SK-N-SH (cell line): Measurements from ENCODE around the gene MCF2L2. TPM values are rescaled to one million over a fixed set of nuclear protein-coding genes. Genes with fewer than 3 reads are reported as not detected.

Experiments
- CTCF ChIA-PET: fragments of 300-600, 350-600 bp; formaldehyde crosslinking; extraction: SDS; loops from one replicate; lab custom pipeline; 2021; lab: Yijun Ruan, JAX
- POLR2A ChIA-PET: fragments of 350-600 bp; sonication (Branson Sonifier 250); formaldehyde crosslinking; extraction: SDS; loops from one replicate; lab custom pipeline; 2020; ENCODE audit warnings: antibody characterized with exemption, inconsistent platforms; lab: Yijun Ruan, JAX
- DNase-seq: peaks from one replicate; pipeline ENCODE4 v3.0.0; 2012
- H2AFZ ChIP-seq: fragments of 200-600 bp; sonication (generic); 2 replicates; pipeline ENCODE4 v1.8.1; 2016; ENCODE audit warnings: antibody characterized with exemption, mild to moderate bottlenecking, low read depth
- H3F3A ChIP-seq: fragments of 200-600 bp; sonication (generic); replicated peaks from 2 replicates; pipeline ENCODE3; 2016; ENCODE audit warnings: antibody characterized with exemption, mild to moderate bottlenecking; ENCODE audit not compliant: insufficient read depth
- H3K27ac ChIP-seq, 2 experiments: fragments of 200-500 bp in 1 of 2; fragments of 200-600 bp in 1 of 2; sonication (Bioruptor generic) in 1 of 2; sonication (generic), shearing (Covaris generic) in 1 of 2; 2 replicates each; pipeline versions ENCODE4 v1.5.1 to v1.6.1; 2014 to 2016; ENCODE audit warnings: low read depth in 2 of 2, inconsistent platforms in 1 of 2, low read length in 1 of 2, mild to moderate bottlenecking in 1 of 2, mixed read lengths in 1 of 2
- H3K27me3 ChIP-seq: fragments of 200-600 bp; sonication (generic), shearing (Covaris generic); 2 replicates; pipeline ENCODE4 v1.6.1; 2016; ENCODE audit warnings: mixed run types; ENCODE audit not compliant: insufficient read depth
- H3K36me3 ChIP-seq, 2 experiments: fragments of 200-500 bp in 1 of 2; fragments of 200-600 bp in 1 of 2; sonication (Bioruptor generic) in 1 of 2; sonication (generic) in 1 of 2; replicated peaks in 1 of 2; 2 replicates each; pipeline versions ENCODE3 to v1.5.1; 2014 to 2016; ENCODE audit warnings: low read length in 1 of 2, mild to moderate bottlenecking in 1 of 2; ENCODE audit not compliant: insufficient read depth in 2 of 2, control insufficient read depth in 1 of 2
- H3K4me1 ChIP-seq, 2 experiments: fragments of 200-500 bp in 1 of 2; fragments of 200-600 bp in 1 of 2; sonication (Bioruptor generic) in 1 of 2; sonication (generic), shearing (Covaris generic) in 1 of 2; 2 replicates each; pipeline versions ENCODE4 v1.5.1 to v1.6.1; 2014 to 2016; ENCODE audit warnings: low read depth in 1 of 2, low read length in 1 of 2, mixed run types in 1 of 2; ENCODE audit not compliant: insufficient read depth in 2 of 2, control insufficient read depth in 1 of 2
- H3K4me2 ChIP-seq: fragments of 200-600 bp; sonication (generic), shearing (Covaris generic); 2 replicates; pipeline ENCODE4 v1.6.1; 2017; ENCODE audit warnings: mixed run types
- H3K4me3 ChIP-seq, 2 experiments: fragments of 200-500 bp in 1 of 2; fragments of 200-600 bp in 1 of 2; sonication (Bioruptor generic) in 1 of 2; sonication (generic), shearing (Covaris generic) in 1 of 2; 2 replicates each; pipeline versions ENCODE4 v1.5.1 to v1.8.1; 2014 to 2016; ENCODE audit warnings: low read depth in 2 of 2, inconsistent platforms in 1 of 2, low read length in 1 of 2, mild to moderate bottlenecking in 1 of 2, mixed read lengths in 1 of 2, moderate library complexity in 1 of 2
- H3K79me2 ChIP-seq: fragments of 200-600 bp; sonication (generic); 2 replicates; pipeline ENCODE4 v1.8.1; 2017; ENCODE audit warnings: mild to moderate bottlenecking; ENCODE audit not compliant: insufficient read depth
- H3K9ac ChIP-seq: fragments of 200-600 bp; sonication (generic); 2 replicates; pipeline ENCODE4 v1.6.1; 2017; ENCODE audit warnings: mixed run types
- H3K9me2 ChIP-seq: fragments of 200-600 bp; sonication (generic); 2 replicates; pipeline ENCODE4 v1.6.1; 2017; ENCODE audit warnings: mixed run types
- H3K9me3 ChIP-seq: fragments of 200-600 bp; sonication (generic); 2 replicates; pipeline ENCODE4 v1.6.1; 2017; ENCODE audit warnings: mixed run types, mild to moderate bottlenecking, moderate library complexity
- H4K20me1 ChIP-seq: fragments of 200-600 bp; sonication (generic); 2 replicates; pipeline ENCODE4 v1.6.1; 2017; ENCODE audit warnings: mild to moderate bottlenecking, mixed run types; ENCODE audit not compliant: insufficient read depth
- EP300 ChIP-seq, 2 experiments: IDR thresholded peaks; 2 replicates each; pipeline versions ENCODE4 v1.4.0 to v1.6.1; 2012; ENCODE audit warnings: borderline replicate concordance in 1 of 2, low read depth in 1 of 2, low read length in 1 of 2
- FOSL2 ChIP-seq: IDR thresholded peaks from 2 replicates; pipeline ENCODE4 v1.4.0; 2012; ENCODE audit warnings: low read depth, mild to moderate bottlenecking, moderate library complexity, borderline replicate concordance
- GATA2 ChIP-seq: sonication (generic); formaldehyde crosslinking; IDR thresholded peaks from 2 replicates; pipeline ENCODE4 v1.5.0; 2020; ENCODE audit warnings: mild to moderate bottlenecking, missing genetic modification reagents
- MAX ChIP-seq: IDR thresholded peaks from 2 replicates; pipeline ENCODE4 v1.4.0; 2012; ENCODE audit warnings: low read depth
- NFIC ChIP-seq: IDR thresholded peaks from 2 replicates; pipeline ENCODE4 v1.4.0; 2012; ENCODE audit warnings: borderline replicate concordance
- RAD21 ChIP-seq: IDR thresholded peaks from 2 replicates; pipeline ENCODE4 v1.6.1; 2012; ENCODE audit warnings: mild to moderate bottlenecking, low read length
- RFX5 ChIP-seq: IDR thresholded peaks from 2 replicates; pipeline ENCODE4 v1.6.1; 2012; ENCODE audit warnings: mild to moderate bottlenecking, improper control_type of control experiment, low read length
- TAF1 ChIP-seq: IDR thresholded peaks from 2 replicates; pipeline ENCODE4 v1.6.1; 2012; ENCODE audit warnings: low read depth, mild to moderate bottlenecking, low read length, moderate library complexity, borderline replicate concordance
- TEAD4 ChIP-seq: IDR thresholded peaks from 2 replicates; pipeline ENCODE4 v1.4.0; 2012; ENCODE audit warnings: mild to moderate bottlenecking, borderline replicate concordance; ENCODE audit not compliant: insufficient read depth
- USF2 ChIP-seq: fragments of 150-350 bp; IDR thresholded peaks from 2 replicates; pipeline ENCODE4 v1.6.1; 2017; ENCODE audit warnings: antibody characterized with exemption, low read length, low read depth, borderline replicate concordance
- WGBS: methylation state at CpG from one replicate; pipeline ENCODE4 v1.1.6; 2017; ENCODE audit warnings: low lambda C conversion rate; 5-methylcytosine and 5-hydroxymethylcytosine counted together
- polyA plus RNA-seq, 3 experiments: library from polyadenylated mRNA; depleted of rRNA; stranded (reverse); fragments of >200 nt; gene quantifications; 2 replicates each; pipeline ENCODE4 v1.2.3, GENCODE V29; 2012
- TF ChIP-seq, protein P1 (sequence below): IDR thresholded peaks from 2 replicates; pipeline ENCODE4; 2012
- TF ChIP-seq, protein P2 (sequence below): IDR thresholded peaks from 2 replicates; pipeline ENCODE4 v1.6.1; 2012; ENCODE audit warnings: mild to moderate bottlenecking, low read depth, low read length, moderate library complexity
- TF ChIP-seq, protein P3 (sequence below): fragments of 200-600 bp; sonication (generic); IDR thresholded peaks from 2 replicates; pipeline ENCODE4 v1.6.1; 2017; ENCODE audit warnings: antibody characterized with exemption, mild to moderate bottlenecking, moderate library complexity

MCF2L2 gene
- polyA plus RNA-seq, 1 of the 3 experiments (the other 2 are of a cell fraction): 0.56 TPM

DNA sequence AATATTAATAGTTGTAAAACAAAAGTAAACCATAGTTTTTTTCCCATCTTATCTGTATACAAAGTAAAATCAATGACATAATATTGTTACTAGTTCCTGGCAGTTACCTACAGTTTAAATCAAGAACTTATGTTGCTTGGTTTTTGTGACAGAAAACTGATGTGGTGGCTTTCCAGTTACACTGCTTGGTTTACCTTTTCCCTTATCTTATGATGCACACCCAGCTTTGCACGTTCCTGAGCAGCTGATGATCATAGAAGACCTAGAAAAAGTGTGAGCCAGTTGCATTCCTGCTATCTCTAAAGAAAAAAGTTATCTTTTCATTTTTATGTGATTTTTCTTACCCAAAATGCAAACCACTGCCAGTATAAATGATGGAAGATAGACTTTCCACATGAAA, 229.5 kb downstream of the MCF2L2 start:
- H3K36me3 ChIP-seq: no peaks in the 10 kb centered on the region
- no peak for TF ChIP-seq NFIC
- no peak for TF ChIP-seq RAD21
- TF ChIP-seq TAF1: no peak
- TF ChIP-seq, protein P1, sequence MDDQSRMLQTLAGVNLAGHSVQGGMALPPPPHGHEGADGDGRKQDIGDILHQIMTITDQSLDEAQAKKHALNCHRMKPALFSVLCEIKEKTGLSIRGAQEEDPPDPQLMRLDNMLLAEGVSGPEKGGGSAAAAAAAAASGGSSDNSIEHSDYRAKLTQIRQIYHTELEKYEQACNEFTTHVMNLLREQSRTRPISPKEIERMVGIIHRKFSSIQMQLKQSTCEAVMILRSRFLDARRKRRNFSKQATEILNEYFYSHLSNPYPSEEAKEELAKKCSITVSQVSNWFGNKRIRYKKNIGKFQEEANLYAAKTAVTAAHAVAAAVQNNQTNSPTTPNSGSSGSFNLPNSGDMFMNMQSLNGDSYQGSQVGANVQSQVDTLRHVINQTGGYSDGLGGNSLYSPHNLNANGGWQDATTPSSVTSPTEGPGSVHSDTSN: no peak
- no peak for TF ChIP-seq USF2
- TF ChIP-seq, protein P2, sequence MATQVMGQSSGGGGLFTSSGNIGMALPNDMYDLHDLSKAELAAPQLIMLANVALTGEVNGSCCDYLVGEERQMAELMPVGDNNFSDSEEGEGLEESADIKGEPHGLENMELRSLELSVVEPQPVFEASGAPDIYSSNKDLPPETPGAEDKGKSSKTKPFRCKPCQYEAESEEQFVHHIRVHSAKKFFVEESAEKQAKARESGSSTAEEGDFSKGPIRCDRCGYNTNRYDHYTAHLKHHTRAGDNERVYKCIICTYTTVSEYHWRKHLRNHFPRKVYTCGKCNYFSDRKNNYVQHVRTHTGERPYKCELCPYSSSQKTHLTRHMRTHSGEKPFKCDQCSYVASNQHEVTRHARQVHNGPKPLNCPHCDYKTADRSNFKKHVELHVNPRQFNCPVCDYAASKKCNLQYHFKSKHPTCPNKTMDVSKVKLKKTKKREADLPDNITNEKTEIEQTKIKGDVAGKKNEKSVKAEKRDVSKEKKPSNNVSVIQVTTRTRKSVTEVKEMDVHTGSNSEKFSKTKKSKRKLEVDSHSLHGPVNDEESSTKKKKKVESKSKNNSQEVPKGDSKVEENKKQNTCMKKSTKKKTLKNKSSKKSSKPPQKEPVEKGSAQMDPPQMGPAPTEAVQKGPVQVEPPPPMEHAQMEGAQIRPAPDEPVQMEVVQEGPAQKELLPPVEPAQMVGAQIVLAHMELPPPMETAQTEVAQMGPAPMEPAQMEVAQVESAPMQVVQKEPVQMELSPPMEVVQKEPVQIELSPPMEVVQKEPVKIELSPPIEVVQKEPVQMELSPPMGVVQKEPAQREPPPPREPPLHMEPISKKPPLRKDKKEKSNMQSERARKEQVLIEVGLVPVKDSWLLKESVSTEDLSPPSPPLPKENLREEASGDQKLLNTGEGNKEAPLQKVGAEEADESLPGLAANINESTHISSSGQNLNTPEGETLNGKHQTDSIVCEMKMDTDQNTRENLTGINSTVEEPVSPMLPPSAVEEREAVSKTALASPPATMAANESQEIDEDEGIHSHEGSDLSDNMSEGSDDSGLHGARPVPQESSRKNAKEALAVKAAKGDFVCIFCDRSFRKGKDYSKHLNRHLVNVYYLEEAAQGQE: no peak
- TF ChIP-seq TEAD4: no peak
- TF ChIP-seq FOSL2: no peak
- TF ChIP-seq GATA2 (CRISPR knock-in tag): no peak
- TF ChIP-seq, all 33 proteins: peak for 0
- Histone ChIP-seq H4K20me1 (no peaks in the 10 kb centered on the region), H3K4me2 (no peak overlapping the region), H3K27me3 (no peaks in the 10 kb centered on the region), H3K79me2 (no peaks in the 10 kb centered on the region), H3K9me2 (no peaks in the 10 kb centered on the region), H3F3A (no peaks in the 10 kb centered on the region), H2AFZ (no peak overlapping the region), H3K4me3 (no peak overlapping the region), H3K9ac (no peak overlapping the region), H3K9me3 (peaks cover 4% of the 10 kb centered on the region; the same call in 1 of the 2 replicates), H3K27ac (no peak overlapping the region), H3K4me1 (no peaks in the 10 kb centered on the region)
- no peak for DNase-seq
- ChIA-PET CTCF (interaction anchor here (0.6 to 1.5 kb wide), 2 partner anchors 14 to 187 kb away, joined by 3 to 4 read pairs; no protein-coding TSS in a partner anchor), POLR2A (no interaction called here)
- WGBS: 17% methylated on average over 1 of the region's 1 CpG

- H3K79me2 ChIP-seq: no peaks in the 10 kb centered on the region
- H3K4me2 ChIP-seq: no peak overlapping the region
- no peak overlapping the region for H3K4me3 ChIP-seq
- peaks cover 4% of the 10 kb centered on the region; the same call in 1 of the 2 replicates for H3K9me3 ChIP-seq
- no peak overlapping the region for H2AFZ ChIP-seq
- no peaks in the 10 kb centered on the region for H4K20me1 ChIP-seq
- no peak for DNase-seq
- POLR2A ChIA-PET: no interaction called here
- CTCF ChIA-PET: no interaction called here
- H3K27ac ChIP-seq: no peak overlapping the region
- no peaks in the 10 kb centered on the region for H3K4me1 ChIP-seq
- H3K9ac ChIP-seq: no peak overlapping the region
- H3K36me3 ChIP-seq: no peaks in the 10 kb centered on the region
- H3K9me2 ChIP-seq: no peaks in the 10 kb centered on the region
- no peaks in the 10 kb centered on the region for H3F3A ChIP-seq
- TF ChIP-seq RFX5 (no peak), EP300 (IDR thresholded peaks at IDR 0.05; ENCODE audit: borderline replicate concordance in 1 of 2, low read depth in 1 of 2, low read length in 1 of 2) (no peak), MAX (no peak)
- TF ChIP-seq, protein P3, sequence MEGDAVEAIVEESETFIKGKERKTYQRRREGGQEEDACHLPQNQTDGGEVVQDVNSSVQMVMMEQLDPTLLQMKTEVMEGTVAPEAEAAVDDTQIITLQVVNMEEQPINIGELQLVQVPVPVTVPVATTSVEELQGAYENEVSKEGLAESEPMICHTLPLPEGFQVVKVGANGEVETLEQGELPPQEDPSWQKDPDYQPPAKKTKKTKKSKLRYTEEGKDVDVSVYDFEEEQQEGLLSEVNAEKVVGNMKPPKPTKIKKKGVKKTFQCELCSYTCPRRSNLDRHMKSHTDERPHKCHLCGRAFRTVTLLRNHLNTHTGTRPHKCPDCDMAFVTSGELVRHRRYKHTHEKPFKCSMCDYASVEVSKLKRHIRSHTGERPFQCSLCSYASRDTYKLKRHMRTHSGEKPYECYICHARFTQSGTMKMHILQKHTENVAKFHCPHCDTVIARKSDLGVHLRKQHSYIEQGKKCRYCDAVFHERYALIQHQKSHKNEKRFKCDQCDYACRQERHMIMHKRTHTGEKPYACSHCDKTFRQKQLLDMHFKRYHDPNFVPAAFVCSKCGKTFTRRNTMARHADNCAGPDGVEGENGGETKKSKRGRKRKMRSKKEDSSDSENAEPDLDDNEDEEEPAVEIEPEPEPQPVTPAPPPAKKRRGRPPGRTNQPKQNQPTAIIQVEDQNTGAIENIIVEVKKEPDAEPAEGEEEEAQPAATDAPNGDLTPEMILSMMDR: no peak
- TF ChIP-seq, all 33 proteins: peak for 0
- H3K27me3 ChIP-seq: no peaks in the 10 kb centered on the region
Measured at GRCh38 chr3:183197734-183198133, 230.7 kb downstream of the MCF2L2 start.
